HG02588 (cell line): Measurements from ENCODE around the gene RRP15.

Experiments used
- ATAC-seq: cut with Tn5 transposase; IDR thresholded peaks from one replicate; pipeline ENCODE4 v1.9.1; 2021; ENCODE audit warnings: mild to moderate bottlenecking, moderate library complexity; ENCODE audit not compliant: unreplicated experiment

Gene RRP15, protein sequence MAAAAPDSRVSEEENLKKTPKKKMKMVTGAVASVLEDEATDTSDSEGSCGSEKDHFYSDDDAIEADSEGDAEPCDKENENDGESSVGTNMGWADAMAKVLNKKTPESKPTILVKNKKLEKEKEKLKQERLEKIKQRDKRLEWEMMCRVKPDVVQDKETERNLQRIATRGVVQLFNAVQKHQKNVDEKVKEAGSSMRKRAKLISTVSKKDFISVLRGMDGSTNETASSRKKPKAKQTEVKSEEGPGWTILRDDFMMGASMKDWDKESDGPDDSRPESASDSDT

GRCh38 chr1:218284917-218285635 lies at the start of gene RRP15:
Gene RRP15 (plus strand): TSS chr1:218285293. CDS start chr1:218285317, 24 bp downstream.
- ATAC-seq, result peak; percentile 100

DNA sequence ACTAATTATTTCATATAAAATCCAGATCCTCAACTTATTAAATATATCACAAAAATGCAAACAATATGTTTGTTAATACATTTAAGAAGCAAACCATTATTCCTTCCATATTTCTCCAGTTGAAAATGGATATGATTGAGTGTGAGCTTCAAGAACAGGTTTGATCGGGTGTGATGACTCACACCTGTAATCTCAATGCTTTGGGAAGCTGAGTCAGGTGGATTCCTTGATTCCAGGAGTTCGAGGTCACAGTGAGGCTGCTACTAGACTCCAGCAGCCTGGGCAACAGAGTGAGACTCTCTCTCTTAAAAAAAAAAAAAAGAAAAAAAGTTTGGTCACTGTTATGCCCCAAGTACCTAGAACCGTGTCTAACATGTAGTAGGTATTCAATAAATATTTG lies 42.9 kb upstream of the RRP15 start:
- no peak for ATAC-seq

DNA sequence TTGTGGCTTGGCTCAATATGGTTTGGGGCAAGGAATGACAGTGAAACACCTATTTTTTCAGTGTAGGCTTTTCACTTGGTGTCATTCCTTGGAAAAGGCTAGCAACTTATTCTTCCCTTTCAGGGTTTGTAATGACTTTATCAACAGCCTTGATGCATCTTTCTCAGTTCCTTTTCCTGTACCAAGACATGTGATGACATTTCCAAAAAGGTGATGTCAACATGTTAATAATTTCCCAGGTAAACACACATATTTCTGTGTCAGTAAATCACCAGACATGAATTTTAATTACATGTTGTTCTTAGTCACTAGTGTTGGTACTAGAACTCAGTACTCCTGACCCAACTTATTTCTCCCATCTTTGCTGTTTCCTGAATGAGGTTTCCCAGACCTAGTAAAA lies 37.8 kb upstream of the RRP15 start:
- ATAC-seq, result no peak

GRCh38 chr1:218249338-218250140 lies 35.6 kb upstream of the RRP15 start:
- no peak for ATAC-seq

DNA sequence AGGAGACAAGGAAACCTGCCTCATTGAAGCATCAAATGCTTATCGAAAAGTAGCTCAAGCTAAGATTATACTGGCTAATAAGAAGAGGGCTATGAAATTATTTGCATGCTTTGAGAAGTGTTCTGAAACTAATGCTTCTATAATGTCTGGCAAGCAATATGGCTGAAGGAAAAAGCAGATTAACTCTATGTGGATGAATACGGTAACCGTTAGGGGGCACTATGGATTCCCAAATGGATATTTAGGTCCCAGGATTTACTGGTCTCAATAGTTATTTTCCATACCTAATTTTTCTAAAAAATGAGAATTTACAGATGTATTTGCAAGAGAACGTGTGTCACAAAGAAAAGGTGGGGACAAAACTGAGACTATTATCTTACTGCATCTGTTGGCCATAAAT lies 34.6 kb upstream of the RRP15 start:
- ATAC-seq, result no peak

DNA sequence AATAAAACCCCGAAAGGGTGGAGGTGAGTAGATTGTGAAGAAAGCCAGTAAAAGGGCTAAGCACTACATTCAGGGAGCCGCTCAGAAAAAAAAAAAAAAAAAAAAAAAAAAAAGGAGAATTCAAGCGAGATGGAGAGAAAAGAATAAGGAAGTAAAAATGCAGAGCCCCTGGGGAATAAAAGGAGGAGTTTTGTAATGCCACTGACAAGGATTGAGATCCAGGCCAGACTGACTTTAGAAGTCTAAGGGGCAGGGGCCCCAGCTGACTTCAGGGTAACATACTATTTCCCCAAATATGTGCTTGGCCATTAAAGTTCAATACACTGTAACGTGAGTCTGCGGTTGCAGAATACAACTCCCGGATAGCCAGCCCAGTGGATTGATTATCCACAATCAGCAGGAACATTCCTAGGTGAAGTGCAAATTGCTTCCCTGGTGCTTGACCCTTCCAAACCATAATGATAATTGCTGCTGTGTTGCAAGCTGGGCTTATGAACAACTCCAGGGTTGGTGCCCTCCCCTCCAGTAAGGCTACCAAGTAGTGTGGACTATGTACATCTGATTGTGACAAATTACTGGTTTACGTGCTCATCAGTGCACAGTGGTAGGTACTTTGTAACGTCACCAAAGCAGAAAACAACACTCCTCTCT lies 30.7 kb upstream of the RRP15 start:
- ATAC-seq, result no peak

DNA sequence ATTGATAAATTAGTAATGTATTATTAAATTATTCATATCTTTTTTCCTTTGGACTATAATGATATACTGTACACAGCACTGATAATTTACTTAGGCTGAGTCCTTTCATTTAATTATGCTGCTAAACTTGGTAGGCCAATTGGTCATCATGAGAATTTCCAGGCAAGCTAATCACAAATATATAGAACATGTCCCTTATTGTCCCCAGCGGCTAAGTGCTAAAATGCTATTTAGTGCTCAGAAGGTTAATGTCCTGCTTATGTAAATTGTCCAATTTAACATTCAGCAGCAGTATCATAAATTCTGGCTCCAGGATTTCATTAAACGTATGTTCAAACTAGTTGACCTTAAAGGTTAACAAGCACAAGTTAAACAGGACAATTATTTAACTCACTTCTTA lies 30.0 kb upstream of the RRP15 start:
- ATAC-seq, result no peak

DNA sequence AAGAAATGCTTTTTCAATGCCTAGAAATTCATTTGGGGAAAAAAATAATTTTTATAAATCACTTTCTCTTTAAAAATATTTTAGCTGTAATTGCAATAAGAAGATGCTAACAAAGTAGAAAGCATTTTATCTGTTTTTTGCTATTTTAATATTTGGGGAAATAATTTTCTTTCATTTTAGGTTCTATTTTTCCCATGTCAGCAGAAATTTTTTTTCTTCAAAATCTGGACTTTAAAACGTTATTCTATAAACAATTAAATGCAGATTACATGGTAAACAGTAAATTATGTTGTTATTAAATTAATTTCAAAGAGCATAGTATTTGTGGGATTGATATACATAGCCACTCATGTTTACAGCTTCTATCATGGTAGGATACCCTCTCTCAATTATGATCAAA lies 27.7 kb upstream of the RRP15 start:
- ATAC-seq, result no peak

DNA sequence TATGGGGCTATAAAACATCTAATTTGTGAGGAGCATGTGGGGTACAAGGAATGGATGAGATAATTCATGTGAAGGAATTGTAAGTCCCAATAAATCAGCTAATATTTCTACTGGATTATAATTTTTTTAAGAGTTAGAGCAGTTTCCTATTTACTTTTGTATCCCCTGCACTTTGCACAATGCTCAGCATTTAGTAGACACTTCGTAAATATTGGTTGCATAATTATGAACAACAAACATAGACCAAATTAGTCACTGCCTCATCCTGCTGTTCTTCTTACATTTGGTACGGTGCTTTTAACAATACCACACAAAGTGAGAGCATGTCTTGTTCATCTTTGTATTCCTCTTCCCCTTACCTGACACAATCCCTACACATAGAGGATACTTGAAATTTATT lies 27.1 kb upstream of the RRP15 start:
- ATAC-seq, result no peak

DNA sequence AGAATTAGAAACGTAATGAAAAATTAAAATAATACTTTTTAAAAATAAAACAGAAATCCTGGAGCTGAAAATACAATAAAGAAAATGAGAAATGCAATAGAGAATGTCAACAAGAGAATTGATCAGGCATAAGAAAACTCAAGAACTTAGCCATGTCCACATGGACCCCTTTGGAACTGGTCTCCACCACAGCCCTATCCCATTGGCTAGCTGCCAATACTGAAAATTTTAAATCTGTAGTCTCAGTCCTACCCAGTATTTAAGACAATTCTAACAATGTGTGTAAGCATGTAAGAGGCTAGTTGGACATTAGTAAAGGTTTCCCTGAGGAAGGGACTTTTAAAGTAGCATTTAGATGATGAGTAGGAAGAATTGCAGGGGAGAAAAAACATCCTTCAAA lies 25.8 kb upstream of the RRP15 start:
- no peak for ATAC-seq

DNA sequence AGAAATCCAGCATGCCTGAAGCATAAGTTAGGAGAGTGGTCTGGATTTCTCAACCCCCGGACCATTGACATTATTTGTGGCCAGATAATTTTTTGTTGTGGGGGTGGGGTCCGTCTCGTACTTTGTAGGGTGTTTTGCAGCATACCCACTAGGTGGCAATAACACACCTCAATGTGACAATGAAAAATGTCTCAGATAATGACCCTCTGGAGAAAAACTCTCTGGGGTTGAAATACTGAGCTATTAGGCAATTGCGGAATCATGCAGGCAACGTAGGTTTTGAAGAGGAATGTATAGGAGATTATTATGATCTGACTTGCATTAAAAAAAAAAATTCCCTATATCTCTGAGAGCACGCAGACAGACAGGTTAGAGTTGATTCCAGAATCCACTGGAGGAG lies 25.3 kb upstream of the RRP15 start:
- no peak for ATAC-seq

DNA sequence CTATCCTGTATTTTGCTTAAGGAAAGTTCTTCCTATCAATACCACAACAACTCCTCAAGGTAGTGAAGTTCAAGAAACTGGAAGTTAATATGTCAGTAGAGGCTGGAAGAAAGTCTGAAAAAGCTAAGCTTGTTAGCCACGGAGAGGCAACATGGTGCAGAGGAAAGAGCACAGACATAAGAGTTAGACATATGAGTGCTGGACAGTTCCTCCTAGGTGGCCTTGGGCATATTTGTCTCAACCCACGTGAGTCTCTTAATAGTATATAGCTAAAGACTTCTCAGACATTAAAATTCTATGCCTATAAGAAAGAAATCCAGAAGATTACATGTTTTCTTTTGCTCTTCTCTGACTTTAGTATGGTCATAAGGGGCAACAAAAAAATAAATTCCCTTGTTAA lies 22.8 kb upstream of the RRP15 start:
- ATAC-seq, result no peak

- no peak for ATAC-seq
These were observed 18.7 kb upstream of the RRP15 start for GRCh38 chr1:218266356-218266755.

DNA sequence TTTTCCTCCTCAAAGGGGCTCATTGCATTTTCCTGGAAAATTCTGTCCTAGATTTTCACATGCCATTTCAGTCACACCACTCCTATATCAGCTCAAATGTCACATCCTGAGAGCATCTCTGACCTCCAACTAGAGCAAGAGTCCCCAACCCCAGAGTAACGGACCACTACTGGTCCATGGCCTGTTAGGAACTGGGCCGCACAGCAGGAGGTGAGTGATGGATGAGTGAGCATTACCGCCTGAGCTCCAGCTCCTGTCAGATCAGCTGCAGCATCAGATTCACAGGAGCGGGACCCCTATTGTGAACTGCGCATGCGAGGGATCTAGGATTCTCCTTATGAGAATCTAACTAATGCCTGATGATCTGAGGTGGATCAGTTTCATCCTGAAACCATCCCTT lies 12.7 kb upstream of the RRP15 start:
- no peak for ATAC-seq

GRCh38 chr1:218273762-218274479 lies 11.2 kb upstream of the RRP15 start:
- no peak for ATAC-seq

DNA sequence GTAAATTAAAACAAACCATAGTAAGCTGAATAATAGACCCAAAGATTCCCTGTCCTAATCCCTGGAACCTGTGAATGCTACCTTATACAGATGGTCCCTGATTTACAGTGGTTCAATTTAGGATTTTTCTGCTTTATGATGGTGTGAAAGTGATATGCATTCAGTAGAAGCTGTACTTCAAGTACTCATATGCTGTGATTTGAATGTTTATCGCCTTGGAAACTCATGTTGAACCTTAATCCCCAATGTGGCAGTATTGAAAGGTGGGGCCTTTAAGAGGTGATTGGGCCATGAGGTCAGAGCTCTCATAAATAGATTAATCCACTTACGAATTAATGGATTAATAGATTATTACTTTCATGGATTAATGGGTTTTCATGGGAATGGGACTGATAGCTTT lies 10.6 kb upstream of the RRP15 start:
- no peak for ATAC-seq

DNA sequence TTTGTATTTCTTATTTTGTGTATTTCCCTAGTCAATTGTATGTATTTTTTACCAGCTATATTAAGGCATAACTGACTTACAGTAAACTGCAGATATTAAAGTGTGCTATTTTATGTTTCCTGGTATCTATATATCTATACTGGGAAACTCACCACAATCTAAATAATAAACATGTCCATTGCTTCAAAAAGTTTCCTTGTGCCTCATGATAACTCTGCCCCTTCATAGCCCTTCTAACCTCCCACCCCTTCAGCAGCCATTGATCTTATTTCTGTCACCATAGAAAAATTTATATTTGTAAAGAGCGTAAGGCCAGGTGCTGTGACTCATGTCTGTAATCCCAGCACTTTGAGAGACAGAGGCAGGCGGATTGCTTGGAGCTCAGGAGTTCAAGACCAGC lies 9.3 kb upstream of the RRP15 start:
- ATAC-seq, result no peak

DNA sequence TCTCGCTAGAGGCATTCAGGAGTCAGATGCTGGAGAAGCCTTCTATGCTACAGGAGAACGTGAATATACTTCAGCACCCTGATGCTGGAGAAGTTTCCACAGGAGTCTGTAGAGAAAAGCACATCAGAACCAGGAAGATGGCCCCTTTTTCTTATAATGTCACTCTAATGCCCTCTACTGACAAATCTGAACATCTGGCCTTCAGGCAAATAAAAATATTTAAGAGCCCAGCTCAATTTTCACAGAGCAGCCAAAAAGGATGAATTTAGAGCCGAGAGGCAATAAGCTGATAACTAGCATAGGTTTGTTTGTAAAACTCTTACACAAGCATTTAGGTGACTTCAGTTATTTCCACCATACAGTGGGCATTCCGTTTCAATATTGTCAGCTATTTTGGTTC lies 3.8 kb upstream of the RRP15 start:
- no peak for ATAC-seq

DNA sequence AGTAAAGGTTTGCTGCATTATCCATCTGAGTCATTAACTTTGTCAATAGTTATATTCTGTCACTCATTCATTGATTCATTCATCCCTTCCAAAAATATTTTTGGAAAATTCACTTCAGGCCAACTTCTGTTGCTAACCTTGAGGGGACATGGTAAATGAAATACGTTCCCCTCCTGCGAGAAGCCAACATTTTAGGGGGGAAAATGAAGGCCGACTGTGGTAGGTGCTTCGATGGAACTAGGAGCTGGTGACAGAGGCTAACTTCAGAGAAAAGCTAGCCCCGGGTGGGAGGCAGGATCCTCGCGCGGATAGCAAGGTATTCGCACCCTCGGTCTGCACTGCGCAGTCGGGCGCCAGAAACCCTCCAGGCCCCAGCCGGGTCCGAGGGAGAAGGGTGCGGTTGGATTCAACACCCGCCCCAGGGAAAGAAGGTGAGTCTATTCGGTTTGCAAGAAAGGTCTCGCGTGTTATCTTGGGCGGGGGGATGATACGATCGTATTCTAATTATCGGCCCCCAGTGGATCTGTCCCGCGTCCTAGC lies 646 bp upstream of the RRP15 start:
- peak; percentile 13 for ATAC-seq

GRCh38 chr1:218292515-218292914 lies 7.4 kb downstream of the RRP15 start:
- no peak for ATAC-seq
